MM.1S (cell line): ENCODE measurements around the gene DUSP9.

Source experiments
- EZH2 ChIP-seq: fragments of 300-600 bp; sonication (generic); optimal IDR thresholded peaks from 2 replicates; pipeline ENCODE3; 2017; ENCODE audit warnings: low read depth, mild to moderate bottlenecking, antibody characterized with exemption, low read length, mixed read lengths
- TF ChIP-seq, protein P1 (sequence below): fragments of 300-600 bp; sonication (generic); IDR thresholded peaks from 2 replicates; pipeline ENCODE4 v1.5.1; 2016; ENCODE audit warnings: antibody characterized with exemption, low read length, mixed read lengths

DNA sequence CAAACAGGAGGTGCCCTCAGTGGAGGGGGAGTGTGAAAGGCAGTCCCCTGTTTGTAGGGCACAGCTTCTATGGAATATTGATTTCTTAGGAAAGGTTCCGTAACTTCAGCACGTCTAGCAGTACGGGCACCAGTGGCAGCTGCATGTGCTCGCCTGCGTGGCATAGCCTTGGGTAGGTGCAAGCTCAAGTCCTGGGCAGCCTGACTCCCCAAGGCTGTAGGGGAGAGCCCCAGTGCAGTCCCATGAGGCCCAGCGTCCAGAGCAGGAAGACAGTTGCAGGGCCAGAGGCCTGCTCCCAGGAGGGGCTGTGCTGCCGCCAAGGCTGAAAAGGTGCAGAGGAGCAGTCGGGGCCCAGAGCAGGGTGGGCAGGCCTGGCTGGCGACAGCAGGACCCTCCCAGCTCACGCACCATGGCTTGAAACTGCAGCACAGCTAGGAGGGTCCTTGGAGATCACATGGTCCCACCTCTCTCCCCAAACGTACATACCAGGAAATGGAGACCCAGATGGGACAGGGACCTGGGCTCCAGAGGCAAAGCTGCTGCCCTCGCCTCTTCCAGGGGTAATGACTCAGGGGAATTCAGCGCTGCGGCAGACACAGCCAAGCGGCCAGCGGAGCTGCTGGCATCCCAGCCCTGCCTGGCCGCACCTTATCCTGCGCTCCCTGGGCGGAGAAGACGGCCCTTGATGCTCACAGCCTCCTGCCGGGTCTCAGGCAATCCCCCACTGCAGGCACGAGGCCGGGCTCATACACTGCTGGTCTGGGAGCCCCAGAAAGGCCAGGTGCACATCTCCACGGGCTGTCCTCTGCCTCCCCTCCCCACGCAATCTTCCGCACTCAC, 6.0 kb upstream of the DUSP9 start:
- TF ChIP-seq, protein P1, sequence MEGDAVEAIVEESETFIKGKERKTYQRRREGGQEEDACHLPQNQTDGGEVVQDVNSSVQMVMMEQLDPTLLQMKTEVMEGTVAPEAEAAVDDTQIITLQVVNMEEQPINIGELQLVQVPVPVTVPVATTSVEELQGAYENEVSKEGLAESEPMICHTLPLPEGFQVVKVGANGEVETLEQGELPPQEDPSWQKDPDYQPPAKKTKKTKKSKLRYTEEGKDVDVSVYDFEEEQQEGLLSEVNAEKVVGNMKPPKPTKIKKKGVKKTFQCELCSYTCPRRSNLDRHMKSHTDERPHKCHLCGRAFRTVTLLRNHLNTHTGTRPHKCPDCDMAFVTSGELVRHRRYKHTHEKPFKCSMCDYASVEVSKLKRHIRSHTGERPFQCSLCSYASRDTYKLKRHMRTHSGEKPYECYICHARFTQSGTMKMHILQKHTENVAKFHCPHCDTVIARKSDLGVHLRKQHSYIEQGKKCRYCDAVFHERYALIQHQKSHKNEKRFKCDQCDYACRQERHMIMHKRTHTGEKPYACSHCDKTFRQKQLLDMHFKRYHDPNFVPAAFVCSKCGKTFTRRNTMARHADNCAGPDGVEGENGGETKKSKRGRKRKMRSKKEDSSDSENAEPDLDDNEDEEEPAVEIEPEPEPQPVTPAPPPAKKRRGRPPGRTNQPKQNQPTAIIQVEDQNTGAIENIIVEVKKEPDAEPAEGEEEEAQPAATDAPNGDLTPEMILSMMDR, result no peak
- no peak for TF ChIP-seq EZH2
